CD4-positive, alpha-beta T cell (primary cell): ENCODE results near the gene KCNIP4. TPM values are rescaled to one million over a fixed set of nuclear protein-coding genes. Genes with fewer than 3 reads are reported as not detected.

Source experiments
- ATAC-seq: fragments of 200-7000 bp; cut with Tn5 transposase; one replicate; pipeline ENCODE4 v1.10.0; 2022; ENCODE audit warnings: mild to moderate bottlenecking; ENCODE audit not compliant: poor library complexity
- CTCF ChIA-PET: fragments of 350-600 bp; sonication (Branson Sonifier 250); formaldehyde crosslinking; loops from one replicate; lab custom pipeline; 2021; ENCODE audit warnings: antibody characterized with exemption, inconsistent platforms; lab: Charles Lee
- POLR2A ChIA-PET: fragments of 350-600 bp; sonication (Branson Sonifier 250); formaldehyde crosslinking; loops from one replicate; lab custom pipeline; 2021; ENCODE audit warnings: antibody characterized with exemption, inconsistent platforms; lab: Charles Lee
- DNase-seq, 14 experiments: peaks; one replicate each; pipeline ENCODE4 v3.0.0-alpha.2; 2013 to 2020; ENCODE audit warnings: mixed read lengths in 2 of 14
- H3K27ac ChIP-seq, 2 donors: one replicate each; pipeline versions ENCODE4 v1.5.1 to v1.7.0; 2013; ENCODE audit warnings: low read length in 2 of 2, low read depth in 1 of 2, mild to moderate bottlenecking in 1 of 2
- H3K27me3 ChIP-seq, 2 experiments: 1 replicate in 1 of 2; 2 replicates in 1 of 2; pipeline versions ENCODE4 v1.6.1 to v1.7.0; 2013; ENCODE audit warnings: low read length in 2 of 2, control low read depth in 1 of 2, mild to moderate bottlenecking in 1 of 2, moderate library complexity in 1 of 2; ENCODE audit not compliant: insufficient read depth in 2 of 2, control insufficient read depth in 1 of 2
- H3K36me3 ChIP-seq: one replicate; pipeline ENCODE4 v1.6.1; 2013; ENCODE audit warnings: low read length, control low read depth; ENCODE audit not compliant: insufficient read depth
- H3K4me1 ChIP-seq: one replicate; pipeline ENCODE4 v1.6.1; 2013; ENCODE audit warnings: low read length, control low read depth; ENCODE audit not compliant: insufficient read depth
- H3K4me3 ChIP-seq: one replicate; pipeline ENCODE4 v1.5.1; 2013; ENCODE audit warnings: mild to moderate bottlenecking, low read length, moderate library complexity
- H3K9me3 ChIP-seq, 2 experiments: 1 replicate in 1 of 2; 2 replicates in 1 of 2; pipeline versions ENCODE4 v1.6.1 to v1.7.0; 2013; ENCODE audit warnings: low read length in 2 of 2, mild to moderate bottlenecking in 2 of 2, control low read depth in 1 of 2, moderate library complexity in 1 of 2; ENCODE audit not compliant: control insufficient read depth in 1 of 2, insufficient read depth in 1 of 2
- H3K27ac Mint-ChIP-seq: one replicate; pipeline ENCODE4 v1.8.0; 2020; ENCODE audit warnings: mixed read lengths
- H3K27me3 Mint-ChIP-seq: one replicate; pipeline ENCODE4 v1.8.0; 2021; ENCODE audit warnings: mixed read lengths
- H3K36me3 Mint-ChIP-seq: one replicate; pipeline ENCODE4 v1.8.0; 2021; ENCODE audit warnings: low read depth, mixed read lengths
- H3K4me1 Mint-ChIP-seq: one replicate; pipeline ENCODE4 v1.8.0; 2021; ENCODE audit warnings: low read depth, mixed read lengths
- H3K4me3 Mint-ChIP-seq: one replicate; pipeline ENCODE4 v1.8.0; 2020; ENCODE audit warnings: mild to moderate bottlenecking, mixed read lengths
- H3K9me3 Mint-ChIP-seq: one replicate; pipeline ENCODE4 v1.8.0; 2020; ENCODE audit warnings: mixed read lengths
- CTCF ChIP-seq: fragments of 200-600 bp; IDR thresholded peaks from one replicate; pipeline ENCODE4 v1.8.0; 2022; ENCODE audit warnings: antibody characterized with exemption, mild to moderate bottlenecking
- intact Hi-C, 2 experiments: fragments of 100-400 bp; cut with DNase I in 1 of 2; cut with micrococcal nuclease in 1 of 2; formaldehyde crosslinking; loops; one replicate each; pipeline versions ENCODE4 v1.15.1 to v1.9.0; 2023 to 2025; cut with DNase I, micrococcal nuclease
- total RNA-seq, 174 experiments: library from RNA in 2 of 174; stranded (reverse) in 2 of 174; gene quantifications; one replicate each; pipeline ENCODE4 v1.2.3 and lab custom pipeline; 2021 to 2026

The KCNIP4 gene
- total RNA-seq, 2 experiments from 2014 or later = not detected

GRCh38 chr4:21415728-21416127 lies 532.8 kb downstream of the KCNIP4 start:
- Histone ChIP-seq H3K27me3 (no peaks in the 10 kb centered on the region), H3K4me1 (no peaks in the 10 kb centered on the region), H3K9me3 (no peaks in the 10 kb centered on the region), H3K27ac (no peak overlapping the region), H3K4me3 (no peak overlapping the region), H3K36me3 (no peaks in the 10 kb centered on the region)
- DNase-seq = no peak
- Mint-ChIP-seq H3K27me3 (no peaks in the 10 kb centered on the region), H3K4me1 (no peaks in the 10 kb centered on the region), H3K9me3 (peaks cover 8% of the 10 kb centered on the region), H3K4me3 (no peak overlapping the region), H3K36me3 (no peaks in the 10 kb centered on the region), H3K27ac (no peak overlapping the region)
- CTCF ChIA-PET = no interaction called here
- intact Hi-C loops = no loop called here
- no peak for TF ChIP-seq CTCF
- no peak for ATAC-seq
- POLR2A ChIA-PET = no interaction called here

- H3K4me1 ChIP-seq = no peaks in the 10 kb centered on the region
- H3K9me3 Mint-ChIP-seq = peaks cover 8% of the 10 kb centered on the region
- no peaks in the 10 kb centered on the region for H3K36me3 Mint-ChIP-seq
- H3K9me3 ChIP-seq = no peaks in the 10 kb centered on the region
- H3K4me1 Mint-ChIP-seq = no peaks in the 10 kb centered on the region
- ATAC-seq = no peak
- no peak for TF ChIP-seq CTCF
- no peaks in the 10 kb centered on the region for H3K27me3 Mint-ChIP-seq
- no peak overlapping the region for H3K27ac ChIP-seq
- intact Hi-C loops = no loop called here
- CTCF ChIA-PET = no interaction called here
- H3K27me3 ChIP-seq = no peaks in the 10 kb centered on the region
- H3K27ac Mint-ChIP-seq = no peak overlapping the region
- H3K36me3 ChIP-seq = no peaks in the 10 kb centered on the region
- DNase-seq = no peak
- no peak overlapping the region for H3K4me3 ChIP-seq
- POLR2A ChIA-PET = no interaction called here
- H3K4me3 Mint-ChIP-seq = no peak overlapping the region
Observed at GRCh38 chr4:21413807-21414370, 534.7 kb downstream of the KCNIP4 start.

- H3K4me3 Mint-ChIP-seq = no peak overlapping the region
- POLR2A ChIA-PET = no interaction called here
- Histone ChIP-seq H3K36me3 (no peaks in the 10 kb centered on the region), H3K9me3 (no peaks in the 10 kb centered on the region), H3K27me3 (no peaks in the 10 kb centered on the region), H3K4me1 (no peaks in the 10 kb centered on the region), H3K4me3 (no peak overlapping the region), H3K27ac (no peak overlapping the region)
- CTCF ChIA-PET = no interaction called here
- DNase-seq (no peak), ATAC-seq (no peak)
- H3K27me3 Mint-ChIP-seq = no peaks in the 10 kb centered on the region
- H3K9me3 Mint-ChIP-seq = peaks cover 5% of the 10 kb centered on the region
- no peak for TF ChIP-seq CTCF
- no peak overlapping the region for H3K27ac Mint-ChIP-seq
- H3K36me3 Mint-ChIP-seq = no peaks in the 10 kb centered on the region
- H3K4me1 Mint-ChIP-seq = no peaks in the 10 kb centered on the region
- intact Hi-C loops = no loop called here
Observed at GRCh38 chr4:21411086-21411485, 537.5 kb downstream of the KCNIP4 start.
